Stimulated activated naive CD4-positive, alpha-beta T cell treated with Interleukin-2 at 50 U/mL for 16 hours (primary cell): Measurements from ENCODE around the gene FAM131A.

ENCODE experiments used
- DNase-seq: peaks from one replicate; lab custom pipeline; 2025; lab: John Stamatoyannopoulos, UW

Gene FAM131A

DNA sequence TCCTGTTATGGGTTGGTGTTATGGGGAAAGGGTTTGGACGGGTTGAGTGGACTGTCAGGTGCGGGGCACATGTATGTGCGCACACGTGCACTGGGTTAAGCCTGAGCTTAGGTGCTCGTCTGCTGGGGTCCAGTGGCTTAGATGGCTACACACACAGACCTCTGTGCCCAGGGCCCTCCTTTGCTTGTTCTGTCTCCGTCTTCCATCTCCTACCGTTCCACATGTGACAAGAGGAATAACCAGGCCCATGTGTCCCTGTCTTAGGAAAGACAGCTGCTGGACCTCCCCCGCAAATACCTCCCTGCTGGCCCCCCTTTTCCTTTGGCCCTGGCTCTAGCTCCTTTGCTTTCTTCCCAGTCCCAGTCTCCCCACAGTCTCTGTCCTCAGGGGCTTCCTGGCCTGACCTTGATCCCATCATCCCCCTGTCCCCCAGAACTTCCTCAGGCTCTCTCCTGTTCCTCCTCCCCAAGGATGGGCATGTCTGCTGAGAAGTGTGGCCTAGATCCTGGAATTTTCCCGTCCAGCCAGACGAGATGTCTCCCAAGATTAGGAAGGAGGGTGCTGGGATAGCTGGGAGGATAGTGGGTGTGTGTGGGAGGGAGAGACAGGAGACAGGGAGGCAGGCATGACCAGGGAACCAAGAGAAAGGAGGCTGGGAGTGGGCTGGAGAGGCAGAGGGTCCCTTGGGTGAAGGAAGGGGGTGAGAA is 41.4 kb downstream of the FAM131A start:
- DNase-seq: no peak

GRCh38 chr3:184379358-184380184 is 42.2 kb downstream of the FAM131A start, which contains the start of gene CHRD:
Gene CHRD, plus strand, starts transcription at chr3:184380054. Its CDS starts 265 bp downstream, at chr3:184380319.
- DNase-seq: no peak

DNA sequence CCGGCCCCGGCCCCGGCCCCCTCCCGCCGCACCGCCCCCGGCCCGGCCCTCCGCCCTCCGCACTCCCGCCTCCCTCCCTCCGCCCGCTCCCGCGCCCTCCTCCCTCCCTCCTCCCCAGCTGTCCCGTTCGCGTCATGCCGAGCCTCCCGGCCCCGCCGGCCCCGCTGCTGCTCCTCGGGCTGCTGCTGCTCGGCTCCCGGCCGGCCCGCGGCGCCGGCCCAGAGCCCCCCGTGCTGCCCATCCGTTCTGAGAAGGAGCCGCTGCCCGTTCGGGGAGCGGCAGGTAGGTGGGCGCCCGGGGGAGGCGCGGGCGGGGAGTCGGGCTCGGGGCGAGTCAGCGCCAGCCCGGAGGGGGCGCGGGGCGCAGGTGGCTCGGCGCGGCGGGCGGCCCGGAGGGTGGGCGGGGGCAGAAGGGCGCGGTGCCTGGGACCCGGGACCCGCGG is 42.8 kb downstream of the FAM131A start:
- DNase-seq: no peak

DNA sequence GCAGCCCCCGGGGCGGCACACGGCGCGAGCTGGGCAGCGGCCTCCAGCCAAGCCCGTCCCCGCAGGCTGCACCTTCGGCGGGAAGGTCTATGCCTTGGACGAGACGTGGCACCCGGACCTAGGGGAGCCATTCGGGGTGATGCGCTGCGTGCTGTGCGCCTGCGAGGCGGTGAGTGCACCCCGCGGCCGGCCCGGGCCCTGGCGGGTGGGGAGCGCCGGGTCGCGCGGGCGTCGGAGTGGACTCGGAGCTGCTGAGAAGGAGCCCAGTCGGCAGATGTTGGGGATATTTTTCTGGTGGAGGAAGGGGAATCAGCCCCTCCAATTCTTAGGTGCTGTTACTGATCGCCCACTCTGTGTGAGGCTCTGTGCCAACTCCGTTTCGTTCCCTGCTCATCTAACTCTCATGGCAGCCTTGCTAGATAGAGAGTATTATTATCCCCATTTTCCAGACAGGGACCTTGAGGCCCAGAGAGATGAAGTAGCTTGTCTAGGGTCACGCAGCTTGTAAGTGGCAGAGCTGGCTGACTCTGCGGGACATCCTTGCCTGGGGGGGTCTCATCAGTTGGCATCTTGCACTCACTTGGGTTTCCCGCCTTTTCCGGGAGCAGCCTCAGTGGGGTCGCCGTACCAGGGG is 43.3 kb downstream of the FAM131A start:
- no peak for DNase-seq

DNA sequence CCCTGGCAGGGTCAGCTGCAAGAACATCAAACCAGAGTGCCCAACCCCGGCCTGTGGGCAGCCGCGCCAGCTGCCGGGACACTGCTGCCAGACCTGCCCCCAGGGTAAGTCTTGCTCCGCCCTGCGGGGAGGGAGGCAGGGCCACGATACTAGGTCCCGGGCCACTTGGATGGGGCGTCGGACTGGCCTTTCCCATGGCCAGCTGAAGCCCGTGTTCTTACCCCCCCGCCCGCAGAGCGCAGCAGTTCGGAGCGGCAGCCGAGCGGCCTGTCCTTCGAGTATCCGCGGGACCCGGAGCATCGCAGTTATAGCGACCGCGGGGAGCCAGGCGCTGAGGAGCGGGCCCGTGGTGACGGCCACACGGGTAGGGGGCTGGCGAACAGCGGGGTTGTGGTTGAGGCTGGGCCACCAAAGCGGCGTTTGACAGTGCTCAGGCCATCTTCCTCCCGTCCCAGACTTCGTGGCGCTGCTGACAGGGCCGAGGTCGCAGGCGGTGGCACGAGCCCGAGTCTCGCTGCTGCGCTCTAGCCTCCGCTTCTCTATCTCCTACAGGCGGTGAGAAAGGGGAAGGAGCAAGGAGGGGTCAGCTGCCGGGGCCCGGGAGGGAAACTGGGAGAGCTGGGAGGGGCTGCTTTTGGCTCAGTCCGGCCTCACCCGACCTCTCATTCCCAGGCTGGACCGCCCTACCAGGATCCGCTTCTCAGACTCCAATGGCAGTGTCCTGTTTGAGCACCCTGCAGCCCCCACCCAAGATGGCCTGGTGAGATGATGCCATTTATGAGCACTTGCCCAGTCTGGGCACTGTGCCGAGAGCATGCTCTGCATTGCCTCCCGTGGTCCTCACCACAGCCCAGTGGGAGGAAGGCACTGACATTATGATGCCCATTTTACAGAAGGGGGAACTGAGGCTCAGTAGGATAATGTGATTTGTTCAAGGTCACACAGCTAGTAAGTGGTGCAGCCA is 44.1 kb downstream of the FAM131A start:
- DNase-seq: no peak

DNA sequence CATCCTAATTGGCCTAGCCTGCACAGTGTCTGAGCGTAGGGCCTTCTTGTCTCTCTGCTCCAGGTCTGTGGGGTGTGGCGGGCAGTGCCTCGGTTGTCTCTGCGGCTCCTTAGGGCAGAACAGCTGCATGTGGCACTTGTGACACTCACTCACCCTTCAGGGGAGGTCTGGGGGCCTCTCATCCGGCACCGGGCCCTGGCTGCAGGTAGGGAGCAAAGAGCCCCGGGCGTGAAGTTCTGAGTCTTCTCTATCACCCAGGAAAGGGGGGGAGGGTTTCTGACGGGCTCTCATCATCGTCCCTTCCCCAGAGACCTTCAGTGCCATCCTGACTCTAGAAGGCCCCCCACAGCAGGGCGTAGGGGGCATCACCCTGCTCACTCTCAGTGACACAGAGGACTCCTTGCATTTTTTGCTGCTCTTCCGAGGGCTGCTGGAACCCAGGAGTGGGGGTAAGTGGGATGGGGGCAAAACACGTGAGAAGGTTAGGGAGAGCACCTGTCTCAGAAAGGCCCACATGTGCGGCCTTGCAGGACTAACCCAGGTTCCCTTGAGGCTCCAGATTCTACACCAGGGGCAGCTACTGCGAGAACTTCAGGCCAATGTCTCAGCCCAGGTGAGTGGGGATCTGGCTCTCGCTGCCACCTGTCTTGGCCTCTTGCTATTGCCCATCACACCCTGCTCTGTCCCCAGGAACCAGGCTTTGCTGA is 45.1 kb downstream of the FAM131A start:
- no peak for DNase-seq

- no peak for DNase-seq
Observed at GRCh38 chr3:184383033-184383740, 45.8 kb downstream of the FAM131A start.

GRCh38 chr3:184384342-184384741 is 46.9 kb downstream of the FAM131A start:
- DNase-seq: no peak

GRCh38 chr3:184384856-184385422 is 47.5 kb downstream of the FAM131A start:
- DNase-seq: no peak

DNA sequence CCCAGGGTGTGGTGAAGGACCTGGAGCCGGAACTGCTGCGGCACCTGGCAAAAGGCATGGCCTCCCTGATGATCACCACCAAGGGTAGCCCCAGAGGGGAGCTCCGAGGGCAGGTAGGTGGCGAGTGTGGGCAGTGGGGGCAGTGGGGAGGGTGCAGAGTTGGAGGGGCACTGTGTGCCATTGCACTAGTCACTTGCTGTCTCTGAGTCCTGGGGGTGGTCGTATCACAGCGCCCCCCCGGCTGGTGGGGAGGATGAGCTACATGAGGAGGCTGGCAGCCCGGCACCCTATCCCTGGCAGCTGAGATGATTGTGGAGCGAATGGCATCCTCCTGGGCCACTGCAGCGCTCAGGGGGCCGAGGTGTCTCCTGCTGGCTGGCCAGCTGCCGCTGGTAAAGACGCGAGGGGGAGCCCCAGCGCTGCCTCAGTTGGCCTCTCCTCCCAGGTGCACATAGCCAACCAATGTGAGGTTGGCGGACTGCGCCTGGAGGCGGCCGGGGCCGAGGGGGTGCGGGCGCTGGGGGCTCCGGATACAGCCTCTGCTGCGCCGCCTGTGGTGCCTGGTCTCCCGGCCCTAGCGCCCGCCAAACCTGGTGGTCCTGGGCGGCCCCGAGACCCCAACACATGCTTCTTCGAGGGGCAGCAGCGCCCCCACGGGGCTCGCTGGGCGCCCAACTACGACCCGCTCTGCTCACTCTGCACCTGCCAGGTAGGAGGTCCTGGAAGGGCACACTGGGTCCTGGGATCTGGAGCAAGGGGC is 48.8 kb downstream of the FAM131A start:
- DNase-seq: no peak

DNA sequence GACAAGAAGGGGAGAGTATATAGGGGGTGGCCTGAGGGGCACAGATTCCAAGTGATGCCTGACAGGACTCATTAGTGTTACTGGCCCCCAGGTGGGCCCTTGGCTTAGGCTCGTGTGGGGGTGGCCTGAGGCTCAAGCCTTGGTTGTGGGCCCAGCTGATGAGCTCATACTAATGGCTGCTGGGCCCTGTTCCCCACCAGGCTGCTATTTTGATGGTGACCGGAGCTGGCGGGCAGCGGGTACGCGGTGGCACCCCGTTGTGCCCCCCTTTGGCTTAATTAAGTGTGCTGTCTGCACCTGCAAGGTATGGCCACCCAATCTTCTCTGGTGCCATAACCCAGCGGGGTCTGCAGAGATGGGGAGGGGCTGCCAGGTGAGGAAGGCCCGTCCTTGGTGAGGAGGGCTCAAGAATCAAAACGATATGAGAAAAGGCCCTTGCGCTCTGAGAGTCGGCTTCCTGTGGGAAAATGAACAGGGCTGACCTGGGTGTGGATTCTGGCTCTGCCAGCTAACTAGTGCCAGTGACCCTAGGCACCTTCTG is 49.8 kb downstream of the FAM131A start:
- DNase-seq: no peak

- no peak for DNase-seq
Observed at GRCh38 chr3:184388164-184388935, 51.0 kb downstream of the FAM131A start.

GRCh38 chr3:184388936-184389230 is 51.5 kb downstream of the FAM131A start:
- DNase-seq: no peak

DNA sequence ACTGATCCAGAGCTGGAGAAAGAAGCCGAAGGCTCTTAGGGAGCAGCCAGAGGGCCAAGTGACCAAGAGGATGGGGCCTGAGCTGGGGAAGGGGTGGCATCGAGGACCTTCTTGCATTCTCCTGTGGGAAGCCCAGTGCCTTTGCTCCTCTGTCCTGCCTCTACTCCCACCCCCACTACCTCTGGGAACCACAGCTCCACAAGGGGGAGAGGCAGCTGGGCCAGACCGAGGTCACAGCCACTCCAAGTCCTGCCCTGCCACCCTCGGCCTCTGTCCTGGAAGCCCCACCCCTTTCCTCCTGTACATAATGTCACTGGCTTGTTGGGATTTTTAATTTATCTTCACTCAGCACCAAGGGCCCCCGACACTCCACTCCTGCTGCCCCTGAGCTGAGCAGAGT is 52.0 kb downstream of the FAM131A start:
- no peak for DNase-seq

DNA sequence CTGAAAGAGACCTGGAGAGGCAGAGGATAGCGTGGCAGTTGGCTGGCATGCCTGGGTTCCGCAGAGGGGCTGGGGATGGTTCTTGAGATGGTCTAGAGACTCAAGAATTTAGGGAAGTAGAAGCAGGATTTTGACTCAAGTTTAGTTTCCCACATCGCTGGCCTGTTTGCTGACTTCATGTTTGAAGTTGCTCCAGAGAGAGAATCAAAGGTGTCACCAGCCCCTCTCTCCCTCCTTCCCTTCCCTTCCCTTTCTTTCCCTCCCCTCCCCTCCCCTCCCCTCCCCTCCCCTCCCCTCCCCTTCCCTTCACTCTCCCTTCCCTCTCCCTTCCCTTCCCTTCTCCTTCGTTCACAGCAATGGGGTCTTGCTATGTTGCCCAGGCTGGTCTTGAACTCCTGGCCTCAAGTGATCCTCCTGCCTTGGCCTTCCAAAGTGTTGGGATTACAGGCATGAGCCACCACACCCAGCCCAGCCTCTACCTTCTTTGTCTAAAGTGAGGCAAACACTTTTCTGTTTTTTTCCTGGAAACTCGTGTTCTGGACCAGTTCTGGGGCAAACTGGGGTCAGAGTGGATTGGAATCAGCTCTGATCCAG is 52.6 kb downstream of the FAM131A start:
- no peak for DNase-seq

DNA sequence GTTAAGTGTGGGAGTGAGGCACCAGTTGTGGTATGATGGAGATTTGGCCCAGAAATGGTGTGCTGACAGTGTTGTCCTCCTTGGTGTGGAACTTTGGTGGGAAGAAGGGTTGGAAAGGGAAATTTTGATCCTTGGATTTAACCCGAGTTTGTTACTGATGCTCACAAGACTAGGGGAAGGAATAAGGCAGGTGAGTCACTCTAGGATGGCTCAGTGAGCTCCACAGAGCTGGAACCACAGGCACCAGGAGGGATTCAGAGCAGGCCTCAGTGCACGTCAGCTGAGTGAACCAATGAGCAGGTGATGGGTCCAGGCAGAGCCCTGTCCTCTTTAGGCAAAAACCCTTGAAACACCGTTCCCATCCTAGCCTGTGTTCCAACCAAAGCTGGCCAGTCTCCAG is 53.9 kb downstream of the FAM131A start:
- DNase-seq: no peak

GRCh38 chr3:184395320-184395660 is 57.9 kb downstream of the FAM131A start:
- DNase-seq: no peak
